H1 (cell line): ENCODE results near the gene ZNF536. TPM values are rescaled to one million over a fixed set of nuclear protein-coding genes. Genes with fewer than 3 reads are reported as not detected.

ENCODE experiments used
- BACH1 ChIP-seq: IDR thresholded peaks from 2 replicates; pipeline ENCODE4 v1.6.1; 2012; ENCODE audit warnings: low read length, improper control_type of control experiment
- CBX5 ChIP-seq: fragments of 300-800, 300-1000 bp; sonication (generic); IDR thresholded peaks from 2 replicates; pipeline ENCODE4 v1.7.1; 2016; ENCODE audit warnings: antibody characterized with exemption, low read length, low read depth
- EP300 ChIP-seq, 2 experiments: IDR thresholded peaks; 1 replicate in 1 of 2; 2 replicates in 1 of 2; pipeline ENCODE4 v1.6.1; 2011 to 2012; ENCODE audit warnings: low read depth in 2 of 2, low read length in 2 of 2, mild to moderate bottlenecking in 2 of 2, borderline replicate concordance in 1 of 2, inconsistent platforms in 1 of 2, moderate library complexity in 1 of 2
- KDM1A ChIP-seq: fragments of 200-600, 300-600 bp; sonication (generic); IDR thresholded peaks from 2 replicates; pipeline ENCODE4 v1.7.1; 2016; ENCODE audit warnings: mild to moderate bottlenecking, low read length, borderline replicate concordance
- MAFK ChIP-seq: IDR thresholded peaks from 2 replicates; pipeline ENCODE4 v1.6.1; 2012; ENCODE audit warnings: low read depth, mild to moderate bottlenecking, improper control_type of control experiment, low read length
- NANOG ChIP-seq: IDR thresholded peaks from 2 replicates; pipeline ENCODE4 v1.6.1; 2011; ENCODE audit warnings: low read length, low read depth, mild to moderate bottlenecking, inconsistent platforms; ENCODE audit not compliant: insufficient read depth, poor library complexity, severe bottlenecking
- POLR2AphosphoS5 ChIP-seq: IDR thresholded peaks from 2 replicates; pipeline ENCODE4 v1.6.1; 2011; ENCODE audit warnings: low read depth, low read length
- SP2 ChIP-seq: IDR thresholded peaks from 2 replicates; pipeline ENCODE4 v1.6.1; 2012; ENCODE audit warnings: mild to moderate bottlenecking, low read length, inconsistent platforms
- TAF7 ChIP-seq: optimal IDR thresholded peaks from 2 replicates; pipeline ENCODE3; 2011; ENCODE audit warnings: low read depth, mild to moderate bottlenecking, inconsistent platforms, low read length, moderate library complexity, borderline replicate concordance
- TEAD4 ChIP-seq: IDR thresholded peaks from 2 replicates; pipeline ENCODE4 v1.6.1; 2012; ENCODE audit warnings: low read depth, low read length, inconsistent platforms, mixed read lengths
- polyA plus RNA-seq, 7 experiments: library from polyadenylated mRNA; depleted of rRNA in 3 of 7; stranded (reverse) in 5 of 7; unstranded in 2 of 7; fragments of >200 nt in 5 of 7; fragments of 200-250 nt in 2 of 7; gene quantifications; 1 replicate in 5 of 7; 2 replicates in 1 of 7; 4 replicates in 1 of 7; pipeline versions ENCODE4 v1.2.1 to v1.2.3, GENCODE V29; 2011 to 2013; ENCODE audit warnings: missing spikeins in 2 of 7, mixed read lengths in 2 of 7
- total RNA-seq: library from RNA; stranded (reverse); fragmentation: NEBNext Ultra II Directional; extraction: Animal tissue kit (Norgen Biotek cat#: 25700); gene quantifications from 2 replicates; pipeline ENCODE4 v1.2.1, GENCODE V29; 2021
- TF ChIP-seq, protein P1 (sequence below): fragments of 300-600 bp; sonication (generic); IDR thresholded peaks from 2 replicates; pipeline ENCODE4 v1.7.1; 2012; ENCODE audit warnings: low read length, moderate library complexity, mild to moderate bottlenecking, inconsistent platforms; ENCODE audit not compliant: insufficient replicate concordance
- TF ChIP-seq, protein P2 (sequence below): IDR thresholded peaks from 2 replicates; pipeline ENCODE4 v1.6.1; 2012; ENCODE audit warnings: inconsistent platforms

ZNF536 gene
- total and polyA plus RNA-seq, 2 of the 8 experiments (the other 6 are each of a cell fraction or from before 2014, with no cell fraction given) = 0.09 to 0.11 TPM

DNA sequence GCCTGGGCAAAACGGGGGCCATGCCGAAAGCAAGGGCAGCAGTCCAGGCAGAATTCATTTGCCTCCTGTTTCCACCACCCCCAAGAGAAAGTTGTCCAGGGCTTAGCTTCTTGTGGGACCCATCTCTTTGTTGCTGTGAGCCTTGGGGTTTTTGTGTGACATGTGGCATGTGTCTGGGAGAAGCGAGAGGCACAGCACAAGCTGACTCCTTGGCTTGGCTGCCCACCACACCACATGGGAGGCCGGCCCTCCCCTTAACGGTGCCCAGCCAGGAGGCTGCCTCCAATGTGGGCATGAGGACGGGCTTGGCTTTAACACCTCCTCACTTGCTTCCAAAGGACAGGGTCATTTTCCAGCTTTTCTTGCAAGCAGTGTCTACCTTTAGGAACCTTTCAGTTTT, 81.6 kb downstream of the ZNF536 start (continued):
- TF ChIP-seq, protein P1, sequence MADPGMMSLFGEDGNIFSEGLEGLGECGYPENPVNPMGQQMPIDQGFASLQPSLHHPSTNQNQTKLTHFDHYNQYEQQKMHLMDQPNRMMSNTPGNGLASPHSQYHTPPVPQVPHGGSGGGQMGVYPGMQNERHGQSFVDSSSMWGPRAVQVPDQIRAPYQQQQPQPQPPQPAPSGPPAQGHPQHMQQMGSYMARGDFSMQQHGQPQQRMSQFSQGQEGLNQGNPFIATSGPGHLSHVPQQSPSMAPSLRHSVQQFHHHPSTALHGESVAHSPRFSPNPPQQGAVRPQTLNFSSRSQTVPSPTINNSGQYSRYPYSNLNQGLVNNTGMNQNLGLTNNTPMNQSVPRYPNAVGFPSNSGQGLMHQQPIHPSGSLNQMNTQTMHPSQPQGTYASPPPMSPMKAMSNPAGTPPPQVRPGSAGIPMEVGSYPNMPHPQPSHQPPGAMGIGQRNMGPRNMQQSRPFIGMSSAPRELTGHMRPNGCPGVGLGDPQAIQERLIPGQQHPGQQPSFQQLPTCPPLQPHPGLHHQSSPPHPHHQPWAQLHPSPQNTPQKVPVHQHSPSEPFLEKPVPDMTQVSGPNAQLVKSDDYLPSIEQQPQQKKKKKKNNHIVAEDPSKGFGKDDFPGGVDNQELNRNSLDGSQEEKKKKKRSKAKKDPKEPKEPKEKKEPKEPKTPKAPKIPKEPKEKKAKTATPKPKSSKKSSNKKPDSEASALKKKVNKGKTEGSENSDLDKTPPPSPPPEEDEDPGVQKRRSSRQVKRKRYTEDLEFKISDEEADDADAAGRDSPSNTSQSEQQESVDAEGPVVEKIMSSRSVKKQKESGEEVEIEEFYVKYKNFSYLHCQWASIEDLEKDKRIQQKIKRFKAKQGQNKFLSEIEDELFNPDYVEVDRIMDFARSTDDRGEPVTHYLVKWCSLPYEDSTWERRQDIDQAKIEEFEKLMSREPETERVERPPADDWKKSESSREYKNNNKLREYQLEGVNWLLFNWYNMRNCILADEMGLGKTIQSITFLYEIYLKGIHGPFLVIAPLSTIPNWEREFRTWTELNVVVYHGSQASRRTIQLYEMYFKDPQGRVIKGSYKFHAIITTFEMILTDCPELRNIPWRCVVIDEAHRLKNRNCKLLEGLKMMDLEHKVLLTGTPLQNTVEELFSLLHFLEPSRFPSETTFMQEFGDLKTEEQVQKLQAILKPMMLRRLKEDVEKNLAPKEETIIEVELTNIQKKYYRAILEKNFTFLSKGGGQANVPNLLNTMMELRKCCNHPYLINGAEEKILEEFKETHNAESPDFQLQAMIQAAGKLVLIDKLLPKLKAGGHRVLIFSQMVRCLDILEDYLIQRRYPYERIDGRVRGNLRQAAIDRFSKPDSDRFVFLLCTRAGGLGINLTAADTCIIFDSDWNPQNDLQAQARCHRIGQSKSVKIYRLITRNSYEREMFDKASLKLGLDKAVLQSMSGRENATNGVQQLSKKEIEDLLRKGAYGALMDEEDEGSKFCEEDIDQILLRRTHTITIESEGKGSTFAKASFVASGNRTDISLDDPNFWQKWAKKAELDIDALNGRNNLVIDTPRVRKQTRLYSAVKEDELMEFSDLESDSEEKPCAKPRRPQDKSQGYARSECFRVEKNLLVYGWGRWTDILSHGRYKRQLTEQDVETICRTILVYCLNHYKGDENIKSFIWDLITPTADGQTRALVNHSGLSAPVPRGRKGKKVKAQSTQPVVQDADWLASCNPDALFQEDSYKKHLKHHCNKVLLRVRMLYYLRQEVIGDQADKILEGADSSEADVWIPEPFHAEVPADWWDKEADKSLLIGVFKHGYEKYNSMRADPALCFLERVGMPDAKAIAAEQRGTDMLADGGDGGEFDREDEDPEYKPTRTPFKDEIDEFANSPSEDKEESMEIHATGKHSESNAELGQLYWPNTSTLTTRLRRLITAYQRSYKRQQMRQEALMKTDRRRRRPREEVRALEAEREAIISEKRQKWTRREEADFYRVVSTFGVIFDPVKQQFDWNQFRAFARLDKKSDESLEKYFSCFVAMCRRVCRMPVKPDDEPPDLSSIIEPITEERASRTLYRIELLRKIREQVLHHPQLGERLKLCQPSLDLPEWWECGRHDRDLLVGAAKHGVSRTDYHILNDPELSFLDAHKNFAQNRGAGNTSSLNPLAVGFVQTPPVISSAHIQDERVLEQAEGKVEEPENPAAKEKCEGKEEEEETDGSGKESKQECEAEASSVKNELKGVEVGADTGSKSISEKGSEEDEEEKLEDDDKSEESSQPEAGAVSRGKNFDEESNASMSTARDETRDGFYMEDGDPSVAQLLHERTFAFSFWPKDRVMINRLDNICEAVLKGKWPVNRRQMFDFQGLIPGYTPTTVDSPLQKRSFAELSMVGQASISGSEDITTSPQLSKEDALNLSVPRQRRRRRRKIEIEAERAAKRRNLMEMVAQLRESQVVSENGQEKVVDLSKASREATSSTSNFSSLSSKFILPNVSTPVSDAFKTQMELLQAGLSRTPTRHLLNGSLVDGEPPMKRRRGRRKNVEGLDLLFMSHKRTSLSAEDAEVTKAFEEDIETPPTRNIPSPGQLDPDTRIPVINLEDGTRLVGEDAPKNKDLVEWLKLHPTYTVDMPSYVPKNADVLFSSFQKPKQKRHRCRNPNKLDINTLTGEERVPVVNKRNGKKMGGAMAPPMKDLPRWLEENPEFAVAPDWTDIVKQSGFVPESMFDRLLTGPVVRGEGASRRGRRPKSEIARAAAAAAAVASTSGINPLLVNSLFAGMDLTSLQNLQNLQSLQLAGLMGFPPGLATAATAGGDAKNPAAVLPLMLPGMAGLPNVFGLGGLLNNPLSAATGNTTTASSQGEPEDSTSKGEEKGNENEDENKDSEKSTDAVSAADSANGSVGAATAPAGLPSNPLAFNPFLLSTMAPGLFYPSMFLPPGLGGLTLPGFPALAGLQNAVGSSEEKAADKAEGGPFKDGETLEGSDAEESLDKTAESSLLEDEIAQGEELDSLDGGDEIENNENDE = no peak
- no peak for TF ChIP-seq POLR2AphosphoS5
- no peak for TF ChIP-seq BACH1
- TF ChIP-seq CBX5 = no peak
- no peak for TF ChIP-seq TEAD4
- TF ChIP-seq EP300 (IDR thresholded peaks at IDR 0.05; ENCODE audit: borderline replicate concordance in 1 of 2, low read depth in 2 of 2, low read length in 2 of 2) = no peak
- no peak for TF ChIP-seq KDM1A
- TF ChIP-seq TAF7 = no peak
- no peak for TF ChIP-seq MAFK
- TF ChIP-seq, protein P2, sequence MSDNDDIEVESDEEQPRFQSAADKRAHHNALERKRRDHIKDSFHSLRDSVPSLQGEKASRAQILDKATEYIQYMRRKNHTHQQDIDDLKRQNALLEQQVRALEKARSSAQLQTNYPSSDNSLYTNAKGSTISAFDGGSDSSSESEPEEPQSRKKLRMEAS = no peak
- TF ChIP-seq NANOG = no peak
- TF ChIP-seq SP2 = no peak
